IPS-20b (cell line): Measurements from ENCODE around the gene F7.

Source experiments
- H3K27ac ChIP-seq: one replicate; pipeline ENCODE4 v1.5.1; 2013; ENCODE audit warnings: low read length
- H3K27me3 ChIP-seq: 2 replicates; pipeline ENCODE4 v1.6.1; 2013; ENCODE audit warnings: mild to moderate bottlenecking, low read length, inconsistent platforms; ENCODE audit not compliant: insufficient read depth
- H3K36me3 ChIP-seq: 2 replicates; pipeline ENCODE4 v1.6.1; 2013; ENCODE audit warnings: low read depth, mild to moderate bottlenecking, inconsistent platforms, low read length, moderate library complexity; ENCODE audit not compliant: insufficient read depth
- H3K4me1 ChIP-seq: 2 replicates; pipeline ENCODE4 v1.6.1; 2013; ENCODE audit warnings: mild to moderate bottlenecking, control low read depth, inconsistent platforms, low read length, moderate library complexity; ENCODE audit not compliant: insufficient read depth
- H3K4me3 ChIP-seq: 2 replicates; pipeline ENCODE4 v1.5.1; 2013; ENCODE audit warnings: mild to moderate bottlenecking, low read length, inconsistent platforms
- H3K9ac ChIP-seq: 2 replicates; pipeline ENCODE4 v1.6.1; 2013; ENCODE audit warnings: low read depth, mild to moderate bottlenecking, inconsistent platforms, low read length, moderate library complexity
- H3K9me3 ChIP-seq: 2 replicates; pipeline ENCODE4 v1.6.1; 2013; ENCODE audit warnings: mild to moderate bottlenecking, low read depth, low read length, inconsistent platforms; ENCODE audit not compliant: insufficient read depth

F7 gene

DNA sequence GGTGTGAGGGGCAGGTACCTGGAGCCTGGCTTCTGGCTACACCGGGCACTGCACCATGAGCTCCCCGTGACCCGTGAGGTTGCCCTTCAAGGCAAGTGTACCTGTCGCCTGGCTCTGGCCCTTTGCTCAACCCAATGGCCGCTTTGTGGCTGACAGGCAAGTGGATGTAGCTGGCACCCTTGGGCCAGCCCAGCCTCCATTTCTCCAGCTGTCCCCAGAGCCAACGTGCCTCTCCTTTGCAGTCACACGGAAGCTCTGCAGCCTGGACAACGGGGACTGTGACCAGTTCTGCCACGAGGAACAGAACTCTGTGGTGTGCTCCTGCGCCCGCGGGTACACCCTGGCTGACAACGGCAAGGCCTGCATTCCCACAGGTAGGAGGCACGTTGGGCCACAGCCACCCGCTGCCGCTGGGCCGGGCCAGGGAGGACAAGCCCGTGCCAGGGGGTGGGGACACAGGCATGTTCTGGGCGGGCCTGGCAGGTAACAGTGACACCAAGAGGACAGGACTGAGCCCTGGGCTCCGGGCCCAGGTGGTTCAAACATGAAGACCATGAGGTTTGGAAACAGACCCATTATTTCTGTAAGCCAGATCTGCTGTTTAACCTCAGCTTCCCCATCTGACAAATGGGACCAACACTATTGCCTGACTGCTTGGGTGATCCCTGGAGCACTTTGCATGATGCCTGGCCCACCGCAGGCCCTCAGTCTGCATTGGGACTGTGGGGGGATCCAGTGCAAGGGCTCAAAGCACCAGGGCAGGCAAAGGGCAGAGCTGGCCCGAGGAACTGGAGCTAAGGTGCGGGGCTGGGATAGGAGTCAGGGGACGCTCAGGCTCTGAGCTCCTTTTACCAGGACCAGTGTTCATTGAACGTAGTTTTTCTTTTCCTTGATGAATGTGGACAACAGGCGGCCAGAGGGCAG, 35.3 kb downstream of the F7 start:
- Histone ChIP-seq H3K9ac (no peak overlapping the region), H3K27me3 (no peaks in the 10 kb centered on the region), H3K9me3 (no peaks in the 10 kb centered on the region), H3K4me3 (no peak overlapping the region), H3K36me3 (no peaks in the 10 kb centered on the region), H3K27ac (no peak overlapping the region), H3K4me1 (peaks cover 15% of the 10 kb centered on the region; the same call in 1 of the 2 replicates)

DNA sequence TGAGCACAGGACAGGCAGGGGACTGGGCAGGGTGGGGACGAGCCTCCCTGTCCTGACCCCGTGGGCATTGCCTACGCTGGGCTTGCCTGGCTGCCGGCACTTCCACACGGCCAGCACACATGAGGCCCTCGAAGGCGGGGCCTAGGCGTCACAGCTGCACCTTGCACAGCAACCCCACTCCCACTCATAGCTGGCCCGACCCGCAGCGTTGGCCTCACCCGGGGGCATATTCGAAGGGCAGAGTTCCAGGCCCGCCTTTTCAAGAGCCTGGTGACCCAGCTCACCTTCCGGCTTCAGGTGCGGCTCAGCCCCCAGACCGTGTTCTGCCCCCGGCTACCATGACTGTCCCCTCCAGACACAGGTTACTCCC, 36.0 kb downstream of the F7 start:
- Histone ChIP-seq H3K9me3 (no peaks in the 10 kb centered on the region), H3K27ac (no peak overlapping the region), H3K36me3 (no peaks in the 10 kb centered on the region), H3K27me3 (no peaks in the 10 kb centered on the region), H3K4me1 (peaks cover 15% of the 10 kb centered on the region; the same call in 1 of the 2 replicates), H3K4me3 (no peak overlapping the region), H3K9ac (no peak overlapping the region)

DNA sequence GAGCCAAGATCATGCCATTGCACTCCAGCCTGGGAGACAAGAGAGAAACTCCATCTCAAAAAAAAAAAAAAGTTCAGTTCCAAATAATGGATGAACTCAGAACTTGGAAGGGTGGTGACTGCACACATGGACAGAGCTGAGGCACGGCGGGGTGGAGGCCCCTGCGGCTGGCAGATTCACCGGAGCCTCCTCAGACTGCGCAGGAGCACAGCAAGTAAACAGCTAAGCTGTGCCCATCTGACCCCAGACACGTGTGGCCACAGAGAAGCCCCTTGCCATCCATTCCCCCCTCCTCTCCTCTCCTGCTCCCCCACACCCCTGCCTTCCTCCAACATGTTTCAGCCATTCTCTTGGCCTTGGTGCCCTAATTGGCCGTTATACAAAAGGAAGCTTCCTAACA, 37.3 kb downstream of the F7 start:
- H3K4me1 ChIP-seq, result peaks cover 5% of the 10 kb centered on the region; the same call in 1 of the 2 replicates

DNA sequence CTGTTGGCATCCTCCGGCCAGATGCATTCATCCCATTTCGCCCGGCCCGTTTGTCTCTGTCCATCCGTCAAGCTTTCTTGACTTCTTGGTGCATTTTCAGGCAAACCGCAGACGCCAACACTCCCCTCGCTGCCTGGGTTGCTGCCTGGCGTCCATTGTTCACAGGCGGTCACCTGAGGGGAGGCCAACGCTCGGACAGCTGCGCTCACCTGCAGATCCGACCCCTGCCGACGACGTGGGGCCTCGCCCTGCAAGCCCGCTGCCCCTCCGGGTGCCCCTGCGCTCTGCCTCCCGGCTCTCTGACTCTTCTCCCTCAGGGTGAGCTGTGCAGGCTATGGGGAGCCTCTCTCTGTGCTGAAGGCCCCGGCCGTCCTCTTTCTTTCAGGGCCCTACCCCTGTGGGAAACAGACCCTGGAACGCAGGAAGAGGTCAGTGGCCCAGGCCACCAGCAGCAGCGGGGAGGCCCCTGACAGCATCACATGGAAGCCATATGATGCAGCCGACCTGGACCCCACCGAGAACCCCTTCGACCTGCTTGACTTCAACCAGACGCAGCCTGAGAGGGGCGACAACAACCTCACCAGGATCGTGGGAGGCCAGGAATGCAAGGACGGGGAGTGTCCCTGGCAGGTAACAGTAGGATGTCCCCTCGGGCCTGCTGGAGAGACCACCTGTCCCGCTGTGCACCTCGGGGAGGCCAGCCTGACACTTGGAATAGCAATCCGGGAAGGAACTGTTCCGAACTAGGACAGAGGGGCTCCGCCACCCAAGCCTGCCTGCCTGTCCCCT, 38.1 kb downstream of the F7 start:
- Histone ChIP-seq H3K9me3 (no peaks in the 10 kb centered on the region), H3K4me3 (no peak overlapping the region), H3K9ac (no peak overlapping the region), H3K27ac (no peak overlapping the region), H3K4me1 (no peaks in the 10 kb centered on the region), H3K27me3 (no peaks in the 10 kb centered on the region), H3K36me3 (no peaks in the 10 kb centered on the region)

More for the DNA sequence above, 37.3 kb downstream of the F7 start:
- H3K27me3 ChIP-seq, result no peaks in the 10 kb centered on the region
- H3K36me3 ChIP-seq, result no peaks in the 10 kb centered on the region
- no peak overlapping the region for H3K9ac ChIP-seq
- H3K9me3 ChIP-seq, result no peaks in the 10 kb centered on the region
- no peak overlapping the region for H3K27ac ChIP-seq
- H3K4me3 ChIP-seq, result no peak overlapping the region

DNA sequence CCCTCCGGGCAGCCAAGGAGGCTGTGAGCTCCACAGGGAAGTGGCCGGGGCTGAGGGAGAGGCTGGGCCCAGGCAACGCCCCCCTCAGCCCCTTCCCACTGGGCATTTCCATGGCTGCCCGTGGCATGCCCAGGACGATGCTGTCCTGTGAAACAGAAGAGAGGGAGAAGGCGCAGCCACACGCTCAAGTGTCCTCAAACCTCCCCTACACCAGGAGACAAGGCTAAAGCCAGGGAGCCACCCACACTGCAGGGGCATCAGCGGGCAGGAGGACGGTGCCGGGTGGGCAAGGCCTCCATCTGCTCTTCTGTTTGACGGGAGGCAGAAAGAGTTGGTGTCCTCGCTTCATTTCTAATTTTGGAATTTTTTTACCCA, 38.7 kb downstream of the F7 start:
- H3K4me3 ChIP-seq, result no peak overlapping the region

GRCh38 chr13:113145496-113145895, 39.9 kb downstream of the F7 start:
- Histone ChIP-seq H3K9me3 (no peaks in the 10 kb centered on the region), H3K27ac (no peak overlapping the region), H3K4me3 (no peak overlapping the region), H3K9ac (no peak overlapping the region), H3K4me1 (no peaks in the 10 kb centered on the region), H3K36me3 (no peaks in the 10 kb centered on the region), H3K27me3 (no peaks in the 10 kb centered on the region)

More for the DNA sequence above, 38.7 kb downstream of the F7 start:
- Histone ChIP-seq H3K4me1 (no peaks in the 10 kb centered on the region), H3K9ac (no peak overlapping the region), H3K27me3 (no peaks in the 10 kb centered on the region), H3K9me3 (no peaks in the 10 kb centered on the region), H3K36me3 (no peaks in the 10 kb centered on the region), H3K27ac (no peak overlapping the region)

DNA sequence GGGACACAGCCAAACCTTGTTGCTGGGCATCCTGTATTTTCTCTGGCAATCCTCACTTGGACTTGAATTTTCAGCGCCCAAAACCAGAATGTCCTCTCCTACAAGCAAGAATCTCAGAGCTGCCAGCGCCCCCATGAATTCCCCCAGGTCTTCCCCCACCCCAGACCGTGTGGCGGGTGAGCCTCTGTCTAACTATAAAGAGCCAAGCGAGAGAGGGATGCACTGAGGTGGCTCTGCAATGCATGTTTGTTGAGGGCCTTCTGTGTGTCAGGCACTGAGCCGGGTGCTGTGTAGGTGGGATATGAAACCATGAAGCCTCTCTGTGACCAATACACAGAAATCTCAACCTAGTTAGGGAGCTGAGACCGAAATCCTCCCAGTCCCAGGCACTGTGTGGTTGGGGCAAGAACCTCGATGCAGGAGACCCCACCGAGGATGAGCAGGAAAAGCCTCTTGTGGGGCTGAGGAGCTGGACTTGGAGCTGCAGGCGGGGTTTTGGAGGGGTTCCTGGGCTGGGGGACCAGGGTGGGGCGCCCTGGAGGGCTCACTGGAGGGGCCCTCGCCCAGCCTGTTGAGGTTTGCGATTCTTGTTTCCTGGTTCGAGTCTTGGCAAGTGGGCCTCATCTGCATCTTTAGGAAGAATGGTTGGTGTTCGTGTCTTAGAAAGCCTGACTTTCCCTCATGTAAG, 40.5 kb downstream of the F7 start:
- no peak overlapping the region for H3K9ac ChIP-seq
- no peaks in the 10 kb centered on the region for H3K4me1 ChIP-seq
- H3K27me3 ChIP-seq, result peaks cover 1% of the 10 kb centered on the region; the same call in 1 of the 2 replicates

DNA sequence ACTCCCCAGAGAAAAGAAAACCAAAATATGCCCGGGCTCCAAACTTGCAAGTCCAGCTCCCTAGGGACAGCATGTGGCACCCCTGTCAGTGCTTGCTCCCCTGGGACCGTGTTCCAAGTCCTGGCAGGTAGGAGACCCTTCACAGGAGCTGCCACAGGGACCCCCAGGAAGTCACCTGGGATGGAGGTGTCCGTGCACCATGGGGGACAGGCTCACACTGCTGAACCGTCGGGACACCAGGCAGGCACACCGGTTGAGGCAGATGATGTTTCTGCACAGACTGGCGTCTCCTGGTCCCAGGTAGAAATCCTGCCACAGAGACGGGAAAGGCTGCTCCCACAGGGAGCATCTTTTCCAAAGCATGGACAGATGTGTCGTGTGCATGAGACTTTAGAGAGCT, 41.2 kb downstream of the F7 start:
- H3K4me3 ChIP-seq, result no peak overlapping the region
- peaks cover 8% of the 10 kb centered on the region for H3K27me3 ChIP-seq
- no peak overlapping the region for H3K9ac ChIP-seq
- no peak overlapping the region for H3K27ac ChIP-seq
- no peaks in the 10 kb centered on the region for H3K36me3 ChIP-seq
- no peaks in the 10 kb centered on the region for H3K4me1 ChIP-seq
- H3K9me3 ChIP-seq, result no peaks in the 10 kb centered on the region

More for the DNA sequence above, 40.5 kb downstream of the F7 start:
- Histone ChIP-seq H3K36me3 (no peaks in the 10 kb centered on the region), H3K27ac (no peak overlapping the region), H3K9me3 (no peaks in the 10 kb centered on the region), H3K4me3 (no peak overlapping the region)

DNA sequence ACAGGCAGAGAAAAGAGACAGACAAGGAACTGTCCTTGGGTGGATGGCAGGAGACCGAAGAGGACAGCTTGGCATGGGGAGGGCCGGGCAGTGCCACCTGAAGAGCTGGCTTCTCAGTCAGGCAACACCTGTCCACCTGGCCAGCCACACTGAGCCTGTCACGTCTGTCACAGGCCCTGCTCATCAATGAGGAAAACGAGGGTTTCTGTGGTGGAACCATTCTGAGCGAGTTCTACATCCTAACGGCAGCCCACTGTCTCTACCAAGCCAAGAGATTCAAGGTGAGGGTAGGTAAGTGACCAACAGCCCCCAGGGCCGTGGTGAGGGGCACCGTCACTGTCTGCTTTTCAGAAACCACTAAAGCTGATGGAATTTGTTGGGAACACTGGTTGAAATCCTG, 41.6 kb downstream of the F7 start:
- no peak overlapping the region for H3K27ac ChIP-seq
- peaks cover 13% of the 10 kb centered on the region for H3K27me3 ChIP-seq
- no peaks in the 10 kb centered on the region for H3K36me3 ChIP-seq
- no peak overlapping the region for H3K4me3 ChIP-seq
- H3K4me1 ChIP-seq, result 0 out of 2 replicates have a peak, but pooled peaks cover 2% of the 10 kb centered on the region
- H3K9me3 ChIP-seq, result no peaks in the 10 kb centered on the region
- no peak overlapping the region for H3K9ac ChIP-seq

DNA sequence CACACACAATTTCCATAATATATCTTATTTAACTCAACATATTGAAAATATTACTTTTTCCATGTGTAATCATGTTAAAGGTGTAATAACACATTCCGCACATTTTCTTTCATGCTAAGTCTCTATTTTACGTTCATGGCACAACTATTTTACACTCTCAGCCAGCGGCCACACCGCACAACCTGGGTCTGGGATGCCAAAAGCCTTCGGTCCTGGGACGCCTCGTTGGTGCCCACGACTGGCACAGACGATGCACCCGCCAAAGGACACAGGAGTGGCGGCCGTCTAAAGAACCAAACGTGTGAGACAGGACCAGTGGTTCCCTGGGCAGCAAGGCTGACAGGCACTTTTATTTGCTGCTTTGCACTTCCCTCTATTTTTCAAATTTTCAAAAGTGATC, 42.8 kb downstream of the F7 start:
- Histone ChIP-seq H3K4me3 (no peak overlapping the region), H3K27ac (no peak overlapping the region), H3K4me1 (peaks cover 4% of the 10 kb centered on the region; the same call in 1 of the 2 replicates), H3K36me3 (no peaks in the 10 kb centered on the region), H3K9ac (no peak overlapping the region), H3K27me3 (peaks cover 25% of the 10 kb centered on the region), H3K9me3 (no peaks in the 10 kb centered on the region)

GRCh38 chr13:113148940-113149503, 43.4 kb downstream of the F7 start:
- H3K4me1 ChIP-seq, result peaks cover 7% of the 10 kb centered on the region; the same call in 1 of the 2 replicates
- H3K27ac ChIP-seq, result no peak overlapping the region
- H3K36me3 ChIP-seq, result no peaks in the 10 kb centered on the region
- no peak overlapping the region for H3K9ac ChIP-seq
- no peaks in the 10 kb centered on the region for H3K9me3 ChIP-seq
- no peak overlapping the region for H3K4me3 ChIP-seq
- H3K27me3 ChIP-seq, result peaks cover 28% of the 10 kb centered on the region
